NB4 (cell line): ENCODE measurements around the gene SELENOM.

ENCODE experiments used
- MAX ChIP-seq: IDR thresholded peaks from 2 replicates; pipeline ENCODE4 v1.6.1; 2011; ENCODE audit warnings: low read depth, low read length
- MYC ChIP-seq: IDR thresholded peaks from 2 replicates; pipeline ENCODE4 v1.6.1; 2011; ENCODE audit warnings: low read depth, low read length
- POLR2A ChIP-seq: IDR thresholded peaks from 2 replicates; pipeline ENCODE4 v1.6.1; 2011; ENCODE audit warnings: mild to moderate bottlenecking; ENCODE audit not compliant: insufficient read length; ENCODE audit errors: extremely low read depth
- TF ChIP-seq, protein P1 (sequence below): IDR thresholded peaks from one replicate; pipeline ENCODE4 v1.5.1; 2012; ENCODE audit warnings: low read depth, low read length

DNA sequence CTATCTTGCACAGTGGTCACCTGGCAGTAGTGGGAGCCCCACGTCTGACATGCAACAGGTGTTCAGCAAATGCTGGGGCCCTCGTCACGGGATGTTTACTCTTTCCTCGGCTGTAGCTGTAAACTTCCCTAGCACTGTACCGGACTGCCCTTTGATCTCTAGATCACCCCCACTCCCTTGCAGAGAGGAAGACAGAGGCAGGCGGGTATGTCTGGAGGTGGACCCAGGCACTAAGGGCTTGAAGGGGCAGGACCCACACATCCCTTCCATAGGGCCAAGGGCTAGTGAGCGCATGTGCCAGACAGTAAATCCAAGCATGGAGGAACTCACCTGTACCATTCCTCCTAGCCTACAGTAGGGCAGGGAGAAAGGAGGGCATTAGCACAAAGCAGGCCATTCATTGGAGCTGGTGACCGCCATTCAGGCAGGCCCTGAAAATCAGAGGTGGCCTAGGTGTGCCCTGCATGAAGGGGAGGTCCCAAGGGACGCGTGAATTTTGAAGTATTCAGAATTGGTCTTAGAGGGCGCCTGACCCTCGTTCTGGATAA is 28.2 kb downstream of the SELENOM start:
- TF ChIP-seq POLR2A (no peak), MAX (no peak), MYC (no peak)
- TF ChIP-seq, protein P1, sequence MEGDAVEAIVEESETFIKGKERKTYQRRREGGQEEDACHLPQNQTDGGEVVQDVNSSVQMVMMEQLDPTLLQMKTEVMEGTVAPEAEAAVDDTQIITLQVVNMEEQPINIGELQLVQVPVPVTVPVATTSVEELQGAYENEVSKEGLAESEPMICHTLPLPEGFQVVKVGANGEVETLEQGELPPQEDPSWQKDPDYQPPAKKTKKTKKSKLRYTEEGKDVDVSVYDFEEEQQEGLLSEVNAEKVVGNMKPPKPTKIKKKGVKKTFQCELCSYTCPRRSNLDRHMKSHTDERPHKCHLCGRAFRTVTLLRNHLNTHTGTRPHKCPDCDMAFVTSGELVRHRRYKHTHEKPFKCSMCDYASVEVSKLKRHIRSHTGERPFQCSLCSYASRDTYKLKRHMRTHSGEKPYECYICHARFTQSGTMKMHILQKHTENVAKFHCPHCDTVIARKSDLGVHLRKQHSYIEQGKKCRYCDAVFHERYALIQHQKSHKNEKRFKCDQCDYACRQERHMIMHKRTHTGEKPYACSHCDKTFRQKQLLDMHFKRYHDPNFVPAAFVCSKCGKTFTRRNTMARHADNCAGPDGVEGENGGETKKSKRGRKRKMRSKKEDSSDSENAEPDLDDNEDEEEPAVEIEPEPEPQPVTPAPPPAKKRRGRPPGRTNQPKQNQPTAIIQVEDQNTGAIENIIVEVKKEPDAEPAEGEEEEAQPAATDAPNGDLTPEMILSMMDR: no peak
